GM19025 (cell line): ENCODE measurements around the gene ASTN2.

Source experiments
- ATAC-seq: cut with Tn5 transposase; IDR thresholded peaks from one replicate; pipeline ENCODE4 v1.9.1; 2021; ENCODE audit warnings: mild to moderate bottlenecking, low read depth, moderate library complexity; ENCODE audit not compliant: unreplicated experiment

Gene ASTN2

GRCh38 chr9:116488373-116488772, 926.5 kb downstream of the ASTN2 start:
- no peak for ATAC-seq

DNA sequence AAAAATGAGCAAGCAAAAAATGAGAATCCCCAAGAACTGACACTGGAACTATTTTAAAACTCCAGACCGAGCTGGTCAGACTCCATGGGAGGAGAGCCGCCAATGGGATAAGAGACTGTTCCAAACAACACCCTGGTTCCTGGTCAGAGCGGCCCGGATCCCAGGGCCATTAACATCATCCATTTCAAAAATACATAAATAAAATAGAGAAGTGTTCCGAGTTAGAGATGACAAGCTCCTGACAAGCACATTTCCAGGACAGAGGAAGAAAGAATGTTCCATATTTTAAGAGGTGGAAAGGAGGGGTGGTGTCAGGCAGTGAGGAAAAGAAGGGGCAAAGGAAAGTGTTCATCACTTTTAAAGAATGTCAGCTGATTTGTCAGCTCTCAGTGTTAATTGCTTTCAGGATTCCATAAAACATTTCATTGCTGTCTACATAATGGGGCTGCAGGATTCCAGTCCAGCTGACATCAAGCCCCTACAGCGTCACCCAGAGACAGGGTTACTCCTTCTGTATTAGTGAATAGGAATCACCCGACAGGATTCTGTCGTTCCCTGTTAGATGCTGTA, 930.3 kb downstream of the ASTN2 start:
- ATAC-seq = no peak

GRCh38 chr9:116483622-116484491, 931.0 kb downstream of the ASTN2 start:
- no peak for ATAC-seq

GRCh38 chr9:116482740-116483139, 932.1 kb downstream of the ASTN2 start:
- no peak for ATAC-seq

DNA sequence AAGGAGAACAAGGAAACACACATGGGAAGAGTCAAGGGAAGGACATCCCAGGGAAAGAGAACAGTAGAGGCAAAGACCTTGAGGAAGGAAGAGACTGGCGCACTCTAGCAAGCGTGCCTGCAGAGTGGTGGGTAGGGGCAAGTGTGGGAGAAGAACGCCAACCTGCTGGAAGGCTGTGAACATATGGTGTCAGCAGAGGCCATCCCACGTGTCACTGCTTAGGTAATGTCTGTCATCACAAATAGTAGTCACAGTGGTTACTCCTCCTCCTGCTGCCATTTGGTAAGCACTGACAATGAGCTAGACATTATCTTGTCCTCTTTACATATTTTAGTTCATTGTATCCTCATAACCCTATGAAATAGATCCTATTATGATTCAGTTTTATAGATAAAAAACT, 934.2 kb downstream of the ASTN2 start:
- no peak for ATAC-seq

DNA sequence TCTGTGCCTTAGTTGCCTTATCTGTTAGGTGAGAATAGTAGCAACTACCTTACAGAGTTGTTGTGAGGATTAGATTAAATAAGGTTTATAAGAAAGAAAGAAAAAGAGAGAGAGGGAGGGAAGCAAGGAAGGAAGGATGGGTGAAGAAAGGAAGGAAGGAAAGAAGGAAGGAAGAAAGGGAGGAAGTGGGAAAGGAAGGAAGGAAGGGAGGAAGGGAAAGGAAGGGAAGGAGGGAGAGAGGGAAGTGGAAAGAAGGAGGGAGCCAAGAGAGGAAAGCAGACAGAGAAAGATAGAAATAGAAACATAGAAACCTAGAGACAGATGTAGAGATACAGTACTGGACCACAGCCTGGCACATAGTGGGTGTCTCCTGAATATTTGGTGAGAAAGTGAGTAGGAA, 934.9 kb downstream of the ASTN2 start:
- ATAC-seq = no peak

- no peak for ATAC-seq
Observed at GRCh38 chr9:116479056-116479544, 935.8 kb downstream of the ASTN2 start.

GRCh38 chr9:116477584-116478141, 937.2 kb downstream of the ASTN2 start:
- no peak for ATAC-seq

GRCh38 chr9:116476935-116477381, 937.9 kb downstream of the ASTN2 start:
- ATAC-seq = no peak

GRCh38 chr9:116476002-116476401, 938.9 kb downstream of the ASTN2 start:
- ATAC-seq = no peak

- no peak for ATAC-seq
Observed at GRCh38 chr9:116475201-116475600, 939.7 kb downstream of the ASTN2 start.

GRCh38 chr9:116471944-116472506, 942.8 kb downstream of the ASTN2 start:
- ATAC-seq = no peak

- no peak for ATAC-seq
Observed at GRCh38 chr9:116471093-116471906, 943.6 kb downstream of the ASTN2 start.

DNA sequence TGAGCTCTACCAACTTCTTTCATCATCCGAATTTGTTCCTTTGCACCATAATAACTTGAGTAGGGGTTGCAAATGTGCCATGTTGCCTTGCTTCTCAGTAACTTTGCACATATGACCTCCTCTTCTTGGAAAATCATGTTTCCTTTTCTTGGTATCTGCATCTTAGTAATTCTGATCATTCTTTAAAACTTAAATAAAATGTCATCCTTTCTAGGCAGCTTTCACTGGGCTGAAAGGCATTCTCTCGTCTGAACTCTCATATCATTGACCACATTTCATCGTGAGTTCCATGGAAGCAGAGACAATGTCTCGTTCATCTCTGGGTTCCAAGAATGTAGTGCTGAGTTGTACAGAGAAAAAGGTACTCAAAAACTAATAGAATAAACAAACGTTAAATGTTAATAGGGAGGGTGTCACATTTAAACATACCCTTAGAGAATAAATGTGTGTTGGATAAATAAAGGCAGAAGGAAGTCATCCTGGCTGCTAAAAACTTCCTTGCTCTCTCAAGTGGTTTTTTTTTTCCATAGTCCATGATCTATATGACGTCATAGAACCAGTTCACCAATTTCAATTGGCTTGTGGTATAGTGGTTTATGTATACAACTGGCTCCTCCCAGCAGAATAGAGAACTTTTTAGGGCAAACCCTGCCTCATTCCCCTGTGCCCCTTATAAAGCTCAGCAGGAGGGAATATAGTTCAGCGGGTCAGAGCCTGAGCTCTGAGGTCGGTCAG, 945.9 kb downstream of the ASTN2 start:
- ATAC-seq = no peak

- no peak for ATAC-seq
Observed at GRCh38 chr9:116468369-116468768, 946.5 kb downstream of the ASTN2 start.

DNA sequence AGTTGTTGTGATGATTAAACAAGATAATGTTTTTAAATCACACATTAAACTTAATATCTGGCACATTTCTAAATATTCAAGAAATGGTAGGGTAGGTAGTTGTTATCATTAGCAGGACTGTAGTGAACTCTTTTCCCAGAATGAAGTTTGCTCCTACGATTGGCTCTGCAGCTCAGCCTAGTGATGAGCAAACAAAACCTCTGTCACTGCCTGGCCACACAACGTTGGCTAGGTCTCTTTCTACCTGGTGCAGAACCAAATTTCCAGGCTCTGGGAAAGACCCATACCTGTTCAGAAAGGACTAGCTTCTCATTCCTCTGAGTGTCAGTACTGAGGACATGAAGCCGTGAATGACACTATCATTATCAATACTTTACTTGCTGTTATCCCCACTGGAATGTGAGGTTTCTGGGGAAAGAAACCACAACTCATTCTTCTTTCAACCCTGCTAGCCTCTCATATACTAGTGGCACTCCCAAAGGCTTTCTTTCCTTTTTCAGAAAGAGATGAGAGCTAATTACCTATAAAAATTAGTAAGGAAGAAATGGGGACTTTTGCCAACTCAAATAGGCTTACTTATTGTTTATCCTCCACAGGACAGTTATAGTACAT, 947.0 kb downstream of the ASTN2 start:
- no peak for ATAC-seq

GRCh38 chr9:116466271-116467235, 948.3 kb downstream of the ASTN2 start:
- no peak for ATAC-seq

DNA sequence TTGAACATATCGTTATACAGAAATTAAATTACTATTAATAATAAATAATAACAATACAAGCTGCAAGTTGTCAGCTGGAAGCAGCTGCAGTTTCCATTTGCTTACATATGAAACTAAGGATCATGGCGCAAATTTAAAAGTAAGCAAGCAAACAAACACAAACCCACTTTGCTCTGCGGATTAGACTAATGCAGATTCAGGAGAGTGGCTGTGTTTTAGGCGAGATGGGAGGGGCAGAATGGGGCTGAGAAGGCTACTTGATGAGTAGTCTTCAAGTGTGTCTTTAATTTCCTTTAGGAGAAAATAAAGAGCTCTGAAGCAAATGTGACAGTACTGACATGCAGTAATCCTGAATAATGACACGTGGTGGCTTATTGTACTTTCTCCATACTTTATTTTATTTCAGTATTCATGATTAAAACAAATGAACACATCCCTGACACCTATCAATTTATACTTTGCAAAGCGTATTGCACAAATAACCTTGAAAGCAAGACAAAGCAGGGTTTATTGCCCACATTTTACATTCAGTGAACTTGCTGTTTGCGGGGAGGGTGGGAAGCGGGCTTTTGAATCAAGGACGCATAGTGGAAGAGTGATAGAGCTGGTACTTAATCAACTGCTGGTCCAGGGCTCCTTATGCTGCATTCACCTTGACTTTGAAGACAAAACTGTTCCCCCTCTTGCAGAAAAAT, 949.1 kb downstream of the ASTN2 start:
- ATAC-seq = no peak
